GM23338 (cell line): ENCODE measurements around the gene CHD9NB.

Experiments used
- CREB1 ChIP-seq: fragments of 250-450 bp; sonication (Bioruptor Pico); IDR thresholded peaks from 2 replicates; pipeline ENCODE4 v1.5.0; 2020; ENCODE audit warnings: low read depth, mild to moderate bottlenecking, moderate library complexity
- EZH2 ChIP-seq: fragments of 200-600 bp; sonication (generic); IDR thresholded peaks from one replicate; pipeline ENCODE4 v1.8.0; 2017; ENCODE audit warnings: antibody characterized with exemption, mild to moderate bottlenecking, low read depth; ENCODE audit not compliant: unreplicated experiment
- EZH2phosphoT487 ChIP-seq: fragments of 200-600 bp; sonication (generic); IDR thresholded peaks from one replicate; pipeline ENCODE4 v1.8.1; 2018; ENCODE audit warnings: antibody characterized with exemption; ENCODE audit not compliant: unreplicated experiment
- JUNB ChIP-seq: IDR thresholded peaks from one replicate; pipeline ENCODE4 v1.6.1; 2016; ENCODE audit warnings: antibody characterized with exemption; ENCODE audit not compliant: unreplicated experiment
- NANOG ChIP-seq: IDR thresholded peaks from 2 replicates; pipeline ENCODE4 v1.6.1; 2016; ENCODE audit warnings: antibody characterized with exemption, borderline replicate concordance
- POLR2AphosphoS5 ChIP-seq: IDR thresholded peaks from 2 replicates; pipeline ENCODE4 v1.6.1; 2016; ENCODE audit warnings: antibody characterized with exemption, low read depth
- STAT1 ChIP-seq: IDR thresholded peaks from one replicate; pipeline ENCODE4 v1.6.1; 2016; ENCODE audit warnings: antibody characterized with exemption; ENCODE audit not compliant: unreplicated experiment
- ZNF114 ChIP-seq: fragments of 250-450 bp; sonication (Bioruptor Pico); IDR thresholded peaks from 2 replicates; pipeline ENCODE4 v1.5.0; 2020; ENCODE audit warnings: mild to moderate bottlenecking, moderate library complexity
- ZNF331 ChIP-seq: fragments of 250-450 bp; sonication (Bioruptor Pico); IDR thresholded peaks from 2 replicates; pipeline ENCODE4 v1.5.0; 2020; ENCODE audit warnings: low read depth, mild to moderate bottlenecking, moderate library complexity
- TF ChIP-seq, protein P1 (sequence below), 2 experiments: fragments of 200-600 bp in 1 of 2; sonication (generic) in 1 of 2; conservative IDR thresholded peaks; 2 replicates each; pipeline versions ENCODE4 v1.5.1 to v1.6.1; 2016 to 2017; ENCODE audit warnings: antibody characterized with exemption in 2 of 2, low read depth in 2 of 2, mild to moderate bottlenecking in 2 of 2, moderate library complexity in 1 of 2
- TF ChIP-seq, protein P2 (sequence below): IDR thresholded peaks from one replicate; pipeline ENCODE4 v1.6.1; 2018; ENCODE audit warnings: antibody characterized with exemption; ENCODE audit not compliant: unreplicated experiment
- TF ChIP-seq, protein P3 (sequence below): fragments of 250-450 bp; sonication (Bioruptor Pico); IDR thresholded peaks from 2 replicates; pipeline ENCODE4 v1.5.0; 2020; ENCODE audit warnings: mild to moderate bottlenecking, moderate library complexity

DNA sequence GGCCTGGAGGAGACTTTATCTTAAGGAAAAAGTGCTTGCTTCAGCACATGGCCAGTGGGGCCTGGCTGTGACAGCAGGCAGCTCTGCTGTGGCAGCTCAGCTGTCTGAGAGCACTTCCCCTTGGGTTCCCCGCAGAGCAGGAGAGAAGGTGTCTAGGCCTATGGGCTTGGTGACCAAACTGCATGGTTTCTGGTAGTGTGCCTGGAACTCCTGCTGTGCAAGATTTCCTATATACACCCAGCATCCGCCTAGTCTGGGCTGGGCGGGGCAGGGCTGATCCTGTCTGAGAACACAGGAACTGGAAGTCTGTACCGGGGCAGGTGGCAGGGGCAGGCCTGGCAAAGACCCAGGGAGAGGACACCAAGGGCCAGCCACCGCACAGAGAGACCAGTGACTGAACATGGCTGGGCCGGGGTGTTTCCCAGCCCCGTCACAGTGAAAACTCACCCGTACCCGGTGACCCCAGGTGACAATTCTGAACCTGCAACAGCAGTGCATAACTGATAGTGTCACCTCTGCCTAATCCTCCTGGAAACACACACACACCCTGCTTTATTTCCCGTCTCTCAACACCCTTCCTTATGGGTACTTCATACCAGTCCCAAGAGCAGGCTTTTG lies 41.4 kb upstream of the CHD9NB start:
- TF ChIP-seq, protein P1, sequence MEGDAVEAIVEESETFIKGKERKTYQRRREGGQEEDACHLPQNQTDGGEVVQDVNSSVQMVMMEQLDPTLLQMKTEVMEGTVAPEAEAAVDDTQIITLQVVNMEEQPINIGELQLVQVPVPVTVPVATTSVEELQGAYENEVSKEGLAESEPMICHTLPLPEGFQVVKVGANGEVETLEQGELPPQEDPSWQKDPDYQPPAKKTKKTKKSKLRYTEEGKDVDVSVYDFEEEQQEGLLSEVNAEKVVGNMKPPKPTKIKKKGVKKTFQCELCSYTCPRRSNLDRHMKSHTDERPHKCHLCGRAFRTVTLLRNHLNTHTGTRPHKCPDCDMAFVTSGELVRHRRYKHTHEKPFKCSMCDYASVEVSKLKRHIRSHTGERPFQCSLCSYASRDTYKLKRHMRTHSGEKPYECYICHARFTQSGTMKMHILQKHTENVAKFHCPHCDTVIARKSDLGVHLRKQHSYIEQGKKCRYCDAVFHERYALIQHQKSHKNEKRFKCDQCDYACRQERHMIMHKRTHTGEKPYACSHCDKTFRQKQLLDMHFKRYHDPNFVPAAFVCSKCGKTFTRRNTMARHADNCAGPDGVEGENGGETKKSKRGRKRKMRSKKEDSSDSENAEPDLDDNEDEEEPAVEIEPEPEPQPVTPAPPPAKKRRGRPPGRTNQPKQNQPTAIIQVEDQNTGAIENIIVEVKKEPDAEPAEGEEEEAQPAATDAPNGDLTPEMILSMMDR (conservative IDR thresholded peaks at IDR 0.05; ENCODE audit: low read depth in 2 of 2), result no peak
- no peak for TF ChIP-seq EZH2
- no peak for TF ChIP-seq POLR2AphosphoS5
- no peak for TF ChIP-seq STAT1
- TF ChIP-seq, protein P2, sequence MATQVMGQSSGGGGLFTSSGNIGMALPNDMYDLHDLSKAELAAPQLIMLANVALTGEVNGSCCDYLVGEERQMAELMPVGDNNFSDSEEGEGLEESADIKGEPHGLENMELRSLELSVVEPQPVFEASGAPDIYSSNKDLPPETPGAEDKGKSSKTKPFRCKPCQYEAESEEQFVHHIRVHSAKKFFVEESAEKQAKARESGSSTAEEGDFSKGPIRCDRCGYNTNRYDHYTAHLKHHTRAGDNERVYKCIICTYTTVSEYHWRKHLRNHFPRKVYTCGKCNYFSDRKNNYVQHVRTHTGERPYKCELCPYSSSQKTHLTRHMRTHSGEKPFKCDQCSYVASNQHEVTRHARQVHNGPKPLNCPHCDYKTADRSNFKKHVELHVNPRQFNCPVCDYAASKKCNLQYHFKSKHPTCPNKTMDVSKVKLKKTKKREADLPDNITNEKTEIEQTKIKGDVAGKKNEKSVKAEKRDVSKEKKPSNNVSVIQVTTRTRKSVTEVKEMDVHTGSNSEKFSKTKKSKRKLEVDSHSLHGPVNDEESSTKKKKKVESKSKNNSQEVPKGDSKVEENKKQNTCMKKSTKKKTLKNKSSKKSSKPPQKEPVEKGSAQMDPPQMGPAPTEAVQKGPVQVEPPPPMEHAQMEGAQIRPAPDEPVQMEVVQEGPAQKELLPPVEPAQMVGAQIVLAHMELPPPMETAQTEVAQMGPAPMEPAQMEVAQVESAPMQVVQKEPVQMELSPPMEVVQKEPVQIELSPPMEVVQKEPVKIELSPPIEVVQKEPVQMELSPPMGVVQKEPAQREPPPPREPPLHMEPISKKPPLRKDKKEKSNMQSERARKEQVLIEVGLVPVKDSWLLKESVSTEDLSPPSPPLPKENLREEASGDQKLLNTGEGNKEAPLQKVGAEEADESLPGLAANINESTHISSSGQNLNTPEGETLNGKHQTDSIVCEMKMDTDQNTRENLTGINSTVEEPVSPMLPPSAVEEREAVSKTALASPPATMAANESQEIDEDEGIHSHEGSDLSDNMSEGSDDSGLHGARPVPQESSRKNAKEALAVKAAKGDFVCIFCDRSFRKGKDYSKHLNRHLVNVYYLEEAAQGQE, result no peak
- TF ChIP-seq EZH2phosphoT487, result no peak
- no peak for TF ChIP-seq JUNB
- no peak for TF ChIP-seq CREB1 (CRISPR knock-in tag)
- no peak for TF ChIP-seq NANOG
- TF ChIP-seq ZNF114, result no peak
- TF ChIP-seq, protein P3, sequence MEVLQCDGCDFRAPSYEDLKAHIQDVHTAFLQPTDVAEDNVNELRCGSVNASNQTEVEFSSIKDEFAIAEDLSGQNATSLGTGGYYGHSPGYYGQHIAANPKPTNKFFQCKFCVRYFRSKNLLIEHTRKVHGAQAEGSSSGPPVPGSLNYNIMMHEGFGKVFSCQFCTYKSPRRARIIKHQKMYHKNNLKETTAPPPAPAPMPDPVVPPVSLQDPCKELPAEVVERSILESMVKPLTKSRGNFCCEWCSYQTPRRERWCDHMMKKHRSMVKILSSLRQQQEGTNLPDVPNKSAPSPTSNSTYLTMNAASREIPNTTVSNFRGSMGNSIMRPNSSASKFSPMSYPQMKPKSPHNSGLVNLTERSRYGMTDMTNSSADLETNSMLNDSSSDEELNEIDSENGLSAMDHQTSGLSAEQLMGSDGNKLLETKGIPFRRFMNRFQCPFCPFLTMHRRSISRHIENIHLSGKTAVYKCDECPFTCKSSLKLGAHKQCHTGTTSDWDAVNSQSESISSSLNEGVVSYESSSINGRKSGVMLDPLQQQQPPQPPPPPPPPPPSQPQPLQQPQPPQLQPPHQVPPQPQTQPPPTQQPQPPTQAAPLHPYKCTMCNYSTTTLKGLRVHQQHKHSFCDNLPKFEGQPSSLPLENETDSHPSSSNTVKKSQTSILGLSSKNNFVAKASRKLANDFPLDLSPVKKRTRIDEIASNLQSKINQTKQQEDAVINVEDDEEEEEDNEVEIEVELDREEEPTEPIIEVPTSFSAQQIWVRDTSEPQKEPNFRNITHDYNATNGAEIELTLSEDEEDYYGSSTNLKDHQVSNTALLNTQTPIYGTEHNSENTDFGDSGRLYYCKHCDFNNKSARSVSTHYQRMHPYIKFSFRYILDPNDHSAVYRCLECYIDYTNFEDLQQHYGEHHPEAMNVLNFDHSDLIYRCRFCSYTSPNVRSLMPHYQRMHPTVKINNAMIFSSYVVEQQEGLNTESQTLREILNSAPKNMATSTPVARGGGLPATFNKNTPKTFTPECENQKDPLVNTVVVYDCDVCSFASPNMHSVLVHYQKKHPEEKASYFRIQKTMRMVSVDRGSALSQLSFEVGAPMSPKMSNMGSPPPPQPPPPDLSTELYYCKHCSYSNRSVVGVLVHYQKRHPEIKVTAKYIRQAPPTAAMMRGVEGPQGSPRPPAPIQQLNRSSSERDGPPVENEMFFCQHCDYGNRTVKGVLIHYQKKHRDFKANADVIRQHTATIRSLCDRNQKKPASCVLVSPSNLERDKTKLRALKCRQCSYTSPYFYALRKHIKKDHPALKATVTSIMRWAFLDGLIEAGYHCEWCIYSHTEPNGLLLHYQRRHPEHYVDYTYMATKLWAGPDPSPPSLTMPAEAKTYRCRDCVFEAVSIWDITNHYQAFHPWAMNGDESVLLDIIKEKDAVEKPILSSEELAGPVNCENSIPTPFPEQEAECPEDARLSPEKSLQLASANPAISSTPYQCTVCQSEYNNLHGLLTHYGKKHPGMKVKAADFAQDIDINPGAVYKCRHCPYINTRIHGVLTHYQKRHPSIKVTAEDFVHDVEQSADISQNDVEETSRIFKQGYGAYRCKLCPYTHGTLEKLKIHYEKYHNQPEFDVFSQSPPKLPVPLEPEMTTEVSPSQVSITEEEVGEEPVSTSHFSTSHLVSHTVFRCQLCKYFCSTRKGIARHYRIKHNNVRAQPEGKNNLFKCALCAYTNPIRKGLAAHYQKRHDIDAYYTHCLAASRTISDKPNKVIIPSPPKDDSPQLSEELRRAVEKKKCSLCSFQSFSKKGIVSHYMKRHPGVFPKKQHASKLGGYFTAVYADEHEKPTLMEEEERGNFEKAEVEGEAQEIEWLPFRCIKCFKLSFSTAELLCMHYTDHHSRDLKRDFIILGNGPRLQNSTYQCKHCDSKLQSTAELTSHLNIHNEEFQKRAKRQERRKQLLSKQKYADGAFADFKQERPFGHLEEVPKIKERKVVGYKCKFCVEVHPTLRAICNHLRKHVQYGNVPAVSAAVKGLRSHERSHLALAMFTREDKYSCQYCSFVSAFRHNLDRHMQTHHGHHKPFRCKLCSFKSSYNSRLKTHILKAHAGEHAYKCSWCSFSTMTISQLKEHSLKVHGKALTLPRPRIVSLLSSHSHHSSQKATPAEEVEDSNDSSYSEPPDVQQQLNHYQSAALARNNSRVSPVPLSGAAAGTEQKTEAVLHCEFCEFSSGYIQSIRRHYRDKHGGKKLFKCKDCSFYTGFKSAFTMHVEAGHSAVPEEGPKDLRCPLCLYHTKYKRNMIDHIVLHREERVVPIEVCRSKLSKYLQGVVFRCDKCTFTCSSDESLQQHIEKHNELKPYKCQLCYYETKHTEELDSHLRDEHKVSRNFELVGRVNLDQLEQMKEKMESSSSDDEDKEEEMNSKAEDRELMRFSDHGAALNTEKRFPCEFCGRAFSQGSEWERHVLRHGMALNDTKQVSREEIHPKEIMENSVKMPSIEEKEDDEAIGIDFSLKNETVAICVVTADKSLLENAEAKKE (CRISPR knock-in tag), result no peak
- TF ChIP-seq ZNF331 (CRISPR knock-in tag), result no peak
